ENCODE measurements around the gene AHCYL1. TPM values are rescaled to one million over a fixed set of nuclear protein-coding genes. Genes with fewer than 3 reads are reported as not detected.

AHCYL1 gene
- total and polyA plus RNA-seq, 9 donors = 41.1 to 113 (median 85.8) TPM

DNA sequence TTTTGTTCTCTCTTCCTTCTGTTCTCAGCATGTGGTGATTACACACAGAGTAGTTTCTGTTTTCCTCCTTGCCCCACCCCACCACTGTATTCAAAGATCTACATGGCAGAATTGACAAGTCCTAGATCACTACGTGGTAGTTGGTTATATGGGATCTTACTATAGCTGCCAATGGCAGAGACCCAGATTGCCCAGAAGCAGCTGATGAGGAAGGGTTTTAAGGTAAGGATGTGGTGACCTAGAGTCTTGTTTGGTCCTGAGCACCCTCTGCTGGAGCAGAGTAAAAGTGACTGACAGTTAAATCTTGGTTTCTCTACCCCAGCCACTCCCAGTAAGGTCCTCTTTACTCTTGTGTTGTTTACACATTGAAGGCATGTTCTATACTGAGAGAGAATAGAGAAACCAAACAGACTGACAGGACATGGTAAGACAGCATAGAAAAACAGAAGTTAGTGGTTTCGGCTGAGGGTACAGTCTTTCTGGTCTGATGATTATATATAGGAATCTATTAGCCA is 27.0 kb downstream of the AHCYL1 start:
- H3K9me3 ChIP-seq = no peaks in the 10 kb centered on the region
- intact Hi-C loops (cut with DNase I) = no loop called here
- H3K27me3 ChIP-seq = no peaks in the 10 kb centered on the region
- no peak for TF ChIP-seq EP300 (IDR thresholded peaks at IDR 0.05)
- TF ChIP-seq POLR2A (IDR thresholded peaks at IDR 0.05) = no peak
- TF ChIP-seq CTCF (IDR thresholded peaks at IDR 0.05) = no peak
- no peak overlapping the region for H3K4me3 ChIP-seq
- no peak overlapping the region for H3K27ac ChIP-seq
- 59 to 67% (median 66%) methylated on average over 2 of the region's 2 CpGs for WGBS, 3 donors
- H3K36me3 ChIP-seq = no peaks in the 10 kb centered on the region
- H3K4me1 ChIP-seq (ENCODE audit: insufficient read depth) = peaks cover under 1% of the 10 kb centered on the region
- no peak for DNase-seq

- Histone ChIP-seq H3K27me3 (no peaks in the 10 kb centered on the region), H3K4me1 (ENCODE audit: insufficient read depth) (no peaks in the 10 kb centered on the region), H3K9me3 (no peaks in the 10 kb centered on the region), H3K36me3 (no peaks in the 10 kb centered on the region), H3K4me3 (no peak overlapping the region), H3K27ac (no peak overlapping the region)
- DNase-seq = no peak
- 83 to 88% (median 86%) methylated on average over 6 of the region's 6 CpGs for whole genome bisulfite sequencing, 3 donors
- TF ChIP-seq POLR2A (IDR thresholded peaks at IDR 0.05) (no peak), CTCF (IDR thresholded peaks at IDR 0.05) (no peak), EP300 (IDR thresholded peaks at IDR 0.05) (no peak)
- intact Hi-C loops (cut with DNase I) = no loop called here
These were observed 27.7 kb downstream of the AHCYL1 start for GRCh38 chr1:110012100-110012780.

DNA sequence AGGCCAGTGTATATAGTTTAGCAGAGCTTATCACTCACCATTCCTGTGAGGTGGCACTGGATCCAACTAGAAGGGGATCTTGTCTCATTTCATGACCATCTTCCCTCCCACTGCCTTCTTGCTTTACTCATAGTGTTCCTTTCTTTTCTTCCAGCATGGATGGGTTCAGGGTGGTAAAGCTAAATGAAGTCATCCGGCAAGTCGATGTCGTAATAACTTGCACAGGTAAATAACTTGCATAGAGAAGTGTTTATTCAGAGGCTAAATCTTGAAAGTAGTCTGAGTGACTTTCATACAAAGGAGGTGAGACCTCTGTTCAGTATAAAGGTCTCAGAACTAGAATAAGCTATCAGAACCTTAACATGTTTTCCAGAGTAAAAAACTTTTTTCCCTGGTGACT is 33.2 kb downstream of the AHCYL1 start:
- intact Hi-C loops (cut with DNase I) = no loop called here
- 91 to 94% (median 93%) methylated on average over 3 of the region's 3 CpGs for WGBS, 3 donors
- no peaks in the 10 kb centered on the region for H3K4me1 ChIP-seq (ENCODE audit: insufficient read depth)
- H3K27ac ChIP-seq = no peak overlapping the region
- no peaks in the 10 kb centered on the region for H3K36me3 ChIP-seq
- no peak for DNase-seq
- TF ChIP-seq EP300 (IDR thresholded peaks at IDR 0.05) = no peak
- no peak for TF ChIP-seq CTCF (IDR thresholded peaks at IDR 0.05)
- no peak for TF ChIP-seq POLR2A (IDR thresholded peaks at IDR 0.05)
- no peaks in the 10 kb centered on the region for H3K9me3 ChIP-seq
- no peak overlapping the region for H3K4me3 ChIP-seq
- no peaks in the 10 kb centered on the region for H3K27me3 ChIP-seq

DNA sequence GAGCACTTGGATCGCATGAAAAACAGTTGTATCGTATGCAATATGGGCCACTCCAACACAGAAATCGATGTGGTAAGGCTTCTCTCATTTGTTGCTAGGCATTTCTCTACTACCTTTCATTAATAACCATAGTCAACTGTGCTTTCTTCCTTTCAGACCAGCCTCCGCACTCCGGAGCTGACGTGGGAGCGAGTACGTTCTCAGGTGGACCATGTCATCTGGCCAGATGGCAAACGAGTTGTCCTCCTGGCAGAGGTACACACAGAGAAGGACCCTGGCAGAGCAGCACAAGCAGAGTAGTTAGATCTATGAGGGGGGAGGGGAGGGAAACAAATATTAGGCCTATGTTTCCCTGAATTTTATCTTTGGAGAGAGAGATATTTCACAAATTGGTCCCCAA is 33.8 kb downstream of the AHCYL1 start:
- DNase-seq = no peak
- Histone ChIP-seq H3K27me3 (no peaks in the 10 kb centered on the region), H3K4me3 (no peak overlapping the region), H3K9me3 (no peaks in the 10 kb centered on the region), H3K27ac (no peak overlapping the region), H3K4me1 (ENCODE audit: insufficient read depth) (no peaks in the 10 kb centered on the region), H3K36me3 (no peaks in the 10 kb centered on the region)
- TF ChIP-seq EP300 (IDR thresholded peaks at IDR 0.05) (no peak), CTCF (IDR thresholded peaks at IDR 0.05) (no peak), POLR2A (IDR thresholded peaks at IDR 0.05) (no peak)
- 87 to 91% (median 88%) methylated on average over 9 of the region's 9 CpGs for whole genome bisulfite sequencing, 3 donors
- intact Hi-C loops (cut with DNase I) = no loop called here
